ENCODE measurements around the gene MIX23.

DNA sequence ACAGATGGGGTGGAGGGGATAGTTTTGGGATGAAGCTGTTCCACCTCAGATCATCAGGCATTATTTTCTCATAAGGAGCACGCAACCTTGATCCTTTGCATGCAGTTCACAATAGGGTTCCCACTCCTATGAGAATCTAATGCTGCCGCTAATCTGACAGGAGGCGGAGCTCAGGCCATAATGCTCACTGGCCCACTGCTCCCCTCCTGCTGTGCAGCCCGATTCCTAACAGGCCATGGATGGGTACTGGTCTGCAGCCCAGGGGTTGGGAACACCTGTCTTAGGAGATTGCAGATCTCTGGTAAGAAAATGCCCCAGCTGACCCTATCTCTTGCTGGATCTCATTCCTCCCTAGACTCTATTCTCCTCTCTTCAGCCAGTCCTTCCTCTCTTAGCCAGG lies 51.1 kb downstream of the MIX23 start:
- TF ChIP-seq, protein P1, sequence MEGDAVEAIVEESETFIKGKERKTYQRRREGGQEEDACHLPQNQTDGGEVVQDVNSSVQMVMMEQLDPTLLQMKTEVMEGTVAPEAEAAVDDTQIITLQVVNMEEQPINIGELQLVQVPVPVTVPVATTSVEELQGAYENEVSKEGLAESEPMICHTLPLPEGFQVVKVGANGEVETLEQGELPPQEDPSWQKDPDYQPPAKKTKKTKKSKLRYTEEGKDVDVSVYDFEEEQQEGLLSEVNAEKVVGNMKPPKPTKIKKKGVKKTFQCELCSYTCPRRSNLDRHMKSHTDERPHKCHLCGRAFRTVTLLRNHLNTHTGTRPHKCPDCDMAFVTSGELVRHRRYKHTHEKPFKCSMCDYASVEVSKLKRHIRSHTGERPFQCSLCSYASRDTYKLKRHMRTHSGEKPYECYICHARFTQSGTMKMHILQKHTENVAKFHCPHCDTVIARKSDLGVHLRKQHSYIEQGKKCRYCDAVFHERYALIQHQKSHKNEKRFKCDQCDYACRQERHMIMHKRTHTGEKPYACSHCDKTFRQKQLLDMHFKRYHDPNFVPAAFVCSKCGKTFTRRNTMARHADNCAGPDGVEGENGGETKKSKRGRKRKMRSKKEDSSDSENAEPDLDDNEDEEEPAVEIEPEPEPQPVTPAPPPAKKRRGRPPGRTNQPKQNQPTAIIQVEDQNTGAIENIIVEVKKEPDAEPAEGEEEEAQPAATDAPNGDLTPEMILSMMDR (IDR thresholded peaks at IDR 0.05): no peak
- TF ChIP-seq POLR2A (IDR thresholded peaks at IDR 0.05): no peak
